Hippocampal formation (tissue), 2 donors: ENCODE data around the gene UBL4B.
A peak's percentile ranks its signal among the peaks of the same experiment; 100 is the strongest.

Experiments used
- DNase-seq, 2 donors: peaks; one replicate each; lab custom pipeline; 2025; lab: John Stamatoyannopoulos, UW

UBL4B gene

GRCh38 chr1:110152133-110152785 is 40.0 kb downstream of the UBL4B start:
- no peak for DNase-seq

GRCh38 chr1:110153407-110153950 is 41.2 kb downstream of the UBL4B start:
- no peak for DNase-seq

GRCh38 chr1:110155878-110156522 is 43.8 kb downstream of the UBL4B start:
- no peak for DNase-seq

- no peak for DNase-seq
These were observed 46.0 kb downstream of the UBL4B start for GRCh38 chr1:110158261-110158660.

GRCh38 chr1:110159168-110159567 is 46.9 kb downstream of the UBL4B start:
- DNase-seq = no peak

GRCh38 chr1:110160538-110161100 is 48.4 kb downstream of the UBL4B start:
- no peak for DNase-seq

- no peak for DNase-seq
These were observed 48.9 kb downstream of the UBL4B start for GRCh38 chr1:110161165-110161564.

GRCh38 chr1:110161849-110162248 is 49.6 kb downstream of the UBL4B start:
- peak in 1 of 2 donors; percentile 22 for DNase-seq
